ENCODE data around the gene LY6G5C. TPM values are rescaled to one million over a fixed set of nuclear protein-coding genes. Genes with fewer than 3 reads are reported as not detected.

LY6G5C gene
- total RNA-seq, 4 donors from 2014 or later: 1.0 to 4.4 (median 3.8) TPM; not detected in 1

GRCh38 chr6:31640612-31641011 lies 40.3 kb downstream of the LY6G5C start:
- H3K27me3 ChIP-seq: no peaks in the 10 kb centered on the region
- no peak for TF ChIP-seq CTCF (IDR thresholded peaks at IDR 0.05)
- no peak for TF ChIP-seq POLR2A (IDR thresholded peaks at IDR 0.05)
- H3K36me3 ChIP-seq: no peaks in the 10 kb centered on the region
- intact Hi-C loops (cut with DNase I; ENCODE audit: low total_unique reads): no loop called here
- no peak for DNase-seq
- no peaks in the 10 kb centered on the region for H3K4me1 ChIP-seq
- H3K4me3 ChIP-seq: no peak overlapping the region
- H3K27ac ChIP-seq: no peak overlapping the region
- no peaks in the 10 kb centered on the region for H3K9me3 ChIP-seq

GRCh38 chr6:31639449-31639861 lies 41.4 kb downstream of the LY6G5C start:
- Histone ChIP-seq H3K4me3 (no peak overlapping the region), H3K9me3 (no peaks in the 10 kb centered on the region), H3K27ac (no peak overlapping the region), H3K27me3 (no peaks in the 10 kb centered on the region), H3K36me3 (no peaks in the 10 kb centered on the region), H3K4me1 (no peaks in the 10 kb centered on the region)
- intact Hi-C loops (cut with DNase I; ENCODE audit: low total_unique reads): no loop called here
- no peak for TF ChIP-seq POLR2A (IDR thresholded peaks at IDR 0.05)
- no peak for DNase-seq

GRCh38 chr6:31639043-31639442 lies 41.8 kb downstream of the LY6G5C start:
- Histone ChIP-seq H3K4me3 (no peak overlapping the region), H3K4me1 (no peaks in the 10 kb centered on the region), H3K9me3 (no peaks in the 10 kb centered on the region), H3K27ac (no peak overlapping the region), H3K27me3 (no peaks in the 10 kb centered on the region), H3K36me3 (no peaks in the 10 kb centered on the region)
- DNase-seq: no peak
- intact Hi-C loops (cut with DNase I; ENCODE audit: low total_unique reads): no loop called here
- no peak for TF ChIP-seq POLR2A (IDR thresholded peaks at IDR 0.05)
- no peak for TF ChIP-seq CTCF (IDR thresholded peaks at IDR 0.05)

- Histone ChIP-seq H3K4me3 (no peak overlapping the region), H3K36me3 (no peaks in the 10 kb centered on the region), H3K27me3 (no peaks in the 10 kb centered on the region), H3K4me1 (no peaks in the 10 kb centered on the region), H3K9me3 (no peaks in the 10 kb centered on the region), H3K27ac (no peak overlapping the region)
- no peak for TF ChIP-seq CTCF (IDR thresholded peaks at IDR 0.05)
- intact Hi-C loops (cut with DNase I; ENCODE audit: low total_unique reads): no loop called here
- DNase-seq: no peak
Observed at GRCh38 chr6:31636698-31637596, 43.9 kb downstream of the LY6G5C start.

- H3K36me3 ChIP-seq: no peaks in the 10 kb centered on the region
- TF ChIP-seq POLR2A (IDR thresholded peaks at IDR 0.05) (no peak), CTCF (IDR thresholded peaks at IDR 0.05) (no peak)
- DNase-seq: no peak
- no peaks in the 10 kb centered on the region for H3K4me1 ChIP-seq
- no peaks in the 10 kb centered on the region for H3K27me3 ChIP-seq
- no peak overlapping the region for H3K27ac ChIP-seq
- H3K4me3 ChIP-seq: no peak overlapping the region
- intact Hi-C loops (cut with DNase I; ENCODE audit: low total_unique reads): no loop called here
- no peaks in the 10 kb centered on the region for H3K9me3 ChIP-seq
Observed at GRCh38 chr6:31634969-31635575, 45.8 kb downstream of the LY6G5C start.
